ENCODE data around the gene ATF3.

Gene ATF3

GRCh38 chr1:212609701-212610574 lies 1.4 kb downstream of the ATF3 start:
- Histone ChIP-seq H3K9me3 (no peaks in the 10 kb centered on the region), H3K36me3 (peaks cover 6% of the 10 kb centered on the region), H3K4me1 (peaks cover 34% of the 10 kb centered on the region), H3K4me3 (ENCODE audit: low read depth, low read length) (peak overlapping the region; percentile 82), H3K27me3 (peaks cover 32% of the 10 kb centered on the region)
- DNase-seq = no peak
- TF ChIP-seq CTCF (IDR thresholded peaks at IDR 0.05; ENCODE audit: low read depth, low read length) = no peak

- H3K27me3 ChIP-seq = peaks cover 26% of the 10 kb centered on the region
- no peak for DNase-seq
- no peak for TF ChIP-seq CTCF (IDR thresholded peaks at IDR 0.05; ENCODE audit: low read depth, low read length)
- peaks cover 33% of the 10 kb centered on the region for H3K4me1 ChIP-seq
- peaks cover 13% of the 10 kb centered on the region for H3K36me3 ChIP-seq
- no peaks in the 10 kb centered on the region for H3K9me3 ChIP-seq
- H3K4me3 ChIP-seq (ENCODE audit: low read depth, low read length) = peak overlapping the region; percentile 82; the same call in 1 of the 2 replicates
Measured at GRCh38 chr1:212610575-212610967, 2.0 kb downstream of the ATF3 start.

GRCh38 chr1:212611000-212611948 lies 2.7 kb downstream of the ATF3 start:
- H3K27me3 ChIP-seq = peaks cover 19% of the 10 kb centered on the region
- no peak for DNase-seq
- H3K9me3 ChIP-seq = no peaks in the 10 kb centered on the region
- TF ChIP-seq CTCF (IDR thresholded peaks at IDR 0.05; ENCODE audit: low read depth, low read length) = no peak
- H3K4me3 ChIP-seq (ENCODE audit: low read depth, low read length) = no peak overlapping the region
- peaks cover 27% of the 10 kb centered on the region for H3K4me1 ChIP-seq
- H3K36me3 ChIP-seq = peaks cover 19% of the 10 kb centered on the region

GRCh38 chr1:212612041-212612961 lies 3.7 kb downstream of the ATF3 start:
- DNase-seq = no peak
- Histone ChIP-seq H3K9me3 (no peaks in the 10 kb centered on the region), H3K4me3 (ENCODE audit: low read depth, low read length) (no peak overlapping the region), H3K4me1 (peaks cover 24% of the 10 kb centered on the region), H3K27me3 (peaks cover 9% of the 10 kb centered on the region), H3K36me3 (peaks cover 29% of the 10 kb centered on the region)
- TF ChIP-seq CTCF (IDR thresholded peaks at IDR 0.05; ENCODE audit: low read depth, low read length) = no peak

- no peak overlapping the region for H3K4me3 ChIP-seq (ENCODE audit: low read depth, low read length)
- peaks cover 39% of the 10 kb centered on the region for H3K36me3 ChIP-seq
- TF ChIP-seq CTCF (IDR thresholded peaks at IDR 0.05; ENCODE audit: low read depth, low read length) = peak; percentile 20; the same call in 1 of the 2 replicates
- H3K27me3 ChIP-seq = no peaks in the 10 kb centered on the region
- no peak for DNase-seq
- peaks cover 24% of the 10 kb centered on the region for H3K4me1 ChIP-seq
- no peaks in the 10 kb centered on the region for H3K9me3 ChIP-seq
Measured at GRCh38 chr1:212613440-212614335, 5.1 kb downstream of the ATF3 start.

Data from BE2C (cell line).